PC-3 (cell line): ENCODE measurements around the gene MAST4. TPM values are rescaled to one million over a fixed set of nuclear protein-coding genes. Genes with fewer than 3 reads are reported as not detected.

ENCODE experiments used
- ATAC-seq: fragments of 200-7000 bp; cut with Tn5 transposase; 2 replicates; pipeline ENCODE4 v1.9.1; 2020; ENCODE audit warnings: mild to moderate bottlenecking, moderate library complexity
- BruUV-seq: library from RNA; stranded (reverse); fragments of 400-500 nt; replicated peaks from 2 replicates; lab custom pipeline; 2021; lab: Mats Ljungman, UMichigan
- CTCF ChIA-PET: fragments of 300-600 bp; sonication (Branson Sonifier 250); formaldehyde crosslinking; loops from one replicate; lab custom pipeline; 2022; ENCODE audit warnings: antibody characterized with exemption; lab: Charles Lee
- POLR2A ChIA-PET: fragments of 300-600 bp; sonication (Branson Sonifier 250); formaldehyde crosslinking; loops from one replicate; lab custom pipeline; 2022; ENCODE audit warnings: antibody characterized with exemption; ENCODE audit not compliant: unreplicated experiment; lab: Charles Lee
- DNase-seq: peaks from one replicate; pipeline ENCODE4 v3.0.0-alpha.2; 2015
- H2AFZ ChIP-seq: fragments of 300-600 bp; sonication (generic); 2 replicates; pipeline ENCODE4 v1.6.0; 2016; ENCODE audit warnings: antibody characterized with exemption, low read length
- H3F3A ChIP-seq: fragments of 300-600 bp; sonication (generic); one replicate; pipeline ENCODE4 v1.6.0; 2017; ENCODE audit warnings: antibody characterized with exemption, low read length, control low read depth, mild to moderate bottlenecking; ENCODE audit not compliant: unreplicated experiment
- H3K27ac ChIP-seq: fragments of 300-600 bp; sonication (generic); 2 replicates; pipeline ENCODE4 v1.5.1; 2016; ENCODE audit warnings: mild to moderate bottlenecking, low read length
- H3K27me3 ChIP-seq: fragments of 300-600 bp; sonication (generic); 2 replicates; pipeline ENCODE4 v1.6.1; 2016; ENCODE audit warnings: low read length, mixed read lengths
- H3K36me3 ChIP-seq: fragments of 300-600 bp; sonication (generic); 2 replicates; pipeline ENCODE4 v1.6.1; 2016; ENCODE audit warnings: low read depth, mixed run types, low read length, mixed read lengths
- H3K4me1 ChIP-seq: fragments of 300-600 bp; sonication (generic); 2 replicates; pipeline ENCODE4 v1.5.1; 2016; ENCODE audit warnings: low read length; ENCODE audit not compliant: insufficient read depth
- H3K4me2 ChIP-seq: fragments of 300-600 bp; sonication (generic); 2 replicates; pipeline ENCODE4 v1.6.0; 2016; ENCODE audit warnings: low read length
- H3K4me3 ChIP-seq: fragments of 300-600 bp; sonication (generic); 2 replicates; pipeline ENCODE4 v1.5.1; 2016; ENCODE audit warnings: mild to moderate bottlenecking, low read length, mixed read lengths
- H3K79me2 ChIP-seq: fragments of 300-600 bp; sonication (generic); 2 replicates; pipeline ENCODE4 v1.6.1; 2017; ENCODE audit warnings: low read length, mixed read lengths
- H3K9ac ChIP-seq: fragments of 300-600 bp; sonication (generic); 2 replicates; pipeline ENCODE4 v1.6.0; 2016; ENCODE audit warnings: mild to moderate bottlenecking, low read length
- H3K9me2 ChIP-seq: fragments of 300-600 bp; sonication (generic); replicated peaks from 2 replicates; pipeline ENCODE4 v1.6.1; 2016; ENCODE audit warnings: mixed run types, low read length, mixed read lengths
- H3K9me3 ChIP-seq: fragments of 300-600 bp; sonication (generic); 2 replicates; pipeline ENCODE4 v1.6.1; 2016; ENCODE audit warnings: low read length, mixed read lengths
- H4K20me1 ChIP-seq: fragments of 300-600 bp; sonication (generic); 2 replicates; pipeline ENCODE4 v1.6.1; 2016; ENCODE audit warnings: low read length, mixed read lengths
- EZH2 ChIP-seq: fragments of 300-600 bp; sonication (generic); IDR thresholded peaks from one replicate; pipeline ENCODE4 v1.6.1; 2017; ENCODE audit warnings: antibody characterized with exemption, mild to moderate bottlenecking, low read length; ENCODE audit not compliant: unreplicated experiment
- EZH2phosphoT487 ChIP-seq: fragments of 300-600 bp; sonication (generic); IDR thresholded peaks from 2 replicates; pipeline ENCODE4 v1.6.1; 2018; ENCODE audit warnings: mild to moderate bottlenecking, antibody characterized with exemption, low read length, borderline replicate concordance
- intact Hi-C: fragments of 100-400 bp; cut with micrococcal nuclease; formaldehyde crosslinking; loops from 2 replicates; pipeline ENCODE4 v1.9.0; 2023
- total RNA-seq: library from RNA; depleted of rRNA; stranded (reverse); fragments of >200 nt; gene quantifications from 2 replicates; pipeline ENCODE4 v1.2.3, GENCODE V29; 2014
- TF ChIP-seq, protein P1 (sequence below): fragments of 300-600 bp; sonication (generic); conservative IDR thresholded peaks from 2 replicates; pipeline ENCODE4 v1.5.1; 2017; ENCODE audit warnings: antibody characterized with exemption, low read depth, mild to moderate bottlenecking, low read length

Gene MAST4
- total RNA-seq, 1 experiment from 2014 or later = 7.9 TPM

DNA sequence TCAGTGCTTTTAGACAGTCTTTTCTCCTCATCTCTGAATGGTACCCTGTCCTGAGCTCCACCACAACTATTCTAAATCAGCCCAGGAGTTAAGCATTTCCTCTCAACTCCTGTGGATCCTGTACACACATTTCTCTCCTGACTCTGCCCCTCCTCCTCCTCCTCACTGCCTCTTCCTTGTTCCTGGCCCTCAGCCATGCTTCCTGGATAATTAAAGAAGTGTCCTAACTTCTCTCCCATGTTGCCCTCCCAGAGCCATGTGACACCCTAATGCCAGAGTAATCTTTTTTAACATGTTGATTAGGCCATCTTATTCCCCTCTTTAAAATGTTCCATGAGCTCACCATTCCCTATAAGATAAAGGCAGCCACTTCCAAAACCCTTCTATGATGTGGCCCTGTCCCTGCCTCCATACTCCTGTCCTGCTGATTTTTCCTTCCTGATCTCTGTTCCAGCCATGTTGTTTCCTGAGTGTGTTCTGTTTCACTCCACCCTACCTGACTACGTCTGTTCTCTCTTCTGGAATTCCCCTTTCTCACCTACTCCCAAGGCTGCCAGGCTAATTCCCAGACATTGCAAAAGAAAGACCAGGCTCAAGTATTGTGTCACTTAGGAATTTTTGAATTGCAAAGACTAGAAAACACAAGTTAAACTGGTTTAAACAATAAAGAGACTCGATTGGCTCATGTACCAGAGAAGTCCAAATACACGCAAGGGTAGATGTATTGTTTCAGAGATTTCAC lies 295.2 kb downstream of the MAST4 start:
- Histone ChIP-seq H4K20me1 (no peaks in the 10 kb centered on the region), H3K27ac (peak overlapping the region; percentile 66), H2AFZ (no peak overlapping the region), H3K79me2 (no peaks in the 10 kb centered on the region), H3K9me3 (no peaks in the 10 kb centered on the region), H3K4me3 (no peak overlapping the region), H3K9me2 (no peaks in the 10 kb centered on the region), H3K4me2 (no peak overlapping the region), H3K9ac (peak overlapping the region; percentile 39; the same call in 1 of the 2 replicates), H3K27me3 (no peaks in the 10 kb centered on the region), H3K4me1 (peaks cover 25% of the 10 kb centered on the region), H3F3A (no peaks in the 10 kb centered on the region), H3K36me3 (no peaks in the 10 kb centered on the region)
- TF ChIP-seq, protein P1, sequence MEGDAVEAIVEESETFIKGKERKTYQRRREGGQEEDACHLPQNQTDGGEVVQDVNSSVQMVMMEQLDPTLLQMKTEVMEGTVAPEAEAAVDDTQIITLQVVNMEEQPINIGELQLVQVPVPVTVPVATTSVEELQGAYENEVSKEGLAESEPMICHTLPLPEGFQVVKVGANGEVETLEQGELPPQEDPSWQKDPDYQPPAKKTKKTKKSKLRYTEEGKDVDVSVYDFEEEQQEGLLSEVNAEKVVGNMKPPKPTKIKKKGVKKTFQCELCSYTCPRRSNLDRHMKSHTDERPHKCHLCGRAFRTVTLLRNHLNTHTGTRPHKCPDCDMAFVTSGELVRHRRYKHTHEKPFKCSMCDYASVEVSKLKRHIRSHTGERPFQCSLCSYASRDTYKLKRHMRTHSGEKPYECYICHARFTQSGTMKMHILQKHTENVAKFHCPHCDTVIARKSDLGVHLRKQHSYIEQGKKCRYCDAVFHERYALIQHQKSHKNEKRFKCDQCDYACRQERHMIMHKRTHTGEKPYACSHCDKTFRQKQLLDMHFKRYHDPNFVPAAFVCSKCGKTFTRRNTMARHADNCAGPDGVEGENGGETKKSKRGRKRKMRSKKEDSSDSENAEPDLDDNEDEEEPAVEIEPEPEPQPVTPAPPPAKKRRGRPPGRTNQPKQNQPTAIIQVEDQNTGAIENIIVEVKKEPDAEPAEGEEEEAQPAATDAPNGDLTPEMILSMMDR = no peak
- TF ChIP-seq EZH2 (no peak), EZH2phosphoT487 (no peak)
- ATAC-seq (no peak), DNase-seq (peak; percentile 48)
- CTCF ChIA-PET = no interaction called here
- intact Hi-C loops = no loop called here
- BruUV-seq = no TSS peak
- POLR2A ChIA-PET = no interaction called here

DNA sequence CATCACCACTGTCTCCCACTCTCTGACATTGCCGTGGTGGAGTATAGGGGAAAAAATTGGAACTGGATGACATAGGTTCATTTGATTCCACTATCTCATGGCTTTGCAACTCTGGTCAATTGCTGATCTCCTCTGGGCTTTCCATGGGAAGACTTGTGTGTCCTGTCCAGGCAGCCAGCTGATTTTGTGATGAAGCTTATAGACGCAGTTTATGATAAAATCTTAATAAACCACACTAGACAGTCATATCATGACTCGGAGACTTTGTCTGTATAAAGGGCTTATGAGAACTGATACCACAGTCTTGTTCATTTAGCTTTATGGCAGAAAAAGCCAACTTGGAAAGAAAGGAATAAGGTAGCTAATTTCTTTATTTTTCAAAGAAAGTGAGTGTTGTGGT lies 296.5 kb downstream of the MAST4 start:
- Histone ChIP-seq H3K9me2 (no peaks in the 10 kb centered on the region), H3K4me3 (no peak overlapping the region), H3K27ac (peak overlapping the region; percentile 66), H4K20me1 (no peaks in the 10 kb centered on the region), H3K4me1 (peaks cover 29% of the 10 kb centered on the region), H3K9ac (peak overlapping the region; percentile 26; the same call in 1 of the 2 replicates), H3K4me2 (no peak overlapping the region; the same call in 1 of the 2 replicates), H3K79me2 (no peaks in the 10 kb centered on the region), H2AFZ (no peak overlapping the region), H3K27me3 (no peaks in the 10 kb centered on the region), H3K9me3 (no peaks in the 10 kb centered on the region), H3K36me3 (no peaks in the 10 kb centered on the region), H3F3A (no peaks in the 10 kb centered on the region)
- DNase-seq (peak; percentile 41), ATAC-seq (peak; percentile 43; the same call in 1 of the 2 replicates)
- POLR2A ChIA-PET = no interaction called here
- BruUV-seq = no TSS peak
- CTCF ChIA-PET = no interaction called here
- TF ChIP-seq EZH2phosphoT487 (no peak), EZH2 (no peak)
- TF ChIP-seq, protein P1 = no peak
- intact Hi-C loops = no loop called here

DNA sequence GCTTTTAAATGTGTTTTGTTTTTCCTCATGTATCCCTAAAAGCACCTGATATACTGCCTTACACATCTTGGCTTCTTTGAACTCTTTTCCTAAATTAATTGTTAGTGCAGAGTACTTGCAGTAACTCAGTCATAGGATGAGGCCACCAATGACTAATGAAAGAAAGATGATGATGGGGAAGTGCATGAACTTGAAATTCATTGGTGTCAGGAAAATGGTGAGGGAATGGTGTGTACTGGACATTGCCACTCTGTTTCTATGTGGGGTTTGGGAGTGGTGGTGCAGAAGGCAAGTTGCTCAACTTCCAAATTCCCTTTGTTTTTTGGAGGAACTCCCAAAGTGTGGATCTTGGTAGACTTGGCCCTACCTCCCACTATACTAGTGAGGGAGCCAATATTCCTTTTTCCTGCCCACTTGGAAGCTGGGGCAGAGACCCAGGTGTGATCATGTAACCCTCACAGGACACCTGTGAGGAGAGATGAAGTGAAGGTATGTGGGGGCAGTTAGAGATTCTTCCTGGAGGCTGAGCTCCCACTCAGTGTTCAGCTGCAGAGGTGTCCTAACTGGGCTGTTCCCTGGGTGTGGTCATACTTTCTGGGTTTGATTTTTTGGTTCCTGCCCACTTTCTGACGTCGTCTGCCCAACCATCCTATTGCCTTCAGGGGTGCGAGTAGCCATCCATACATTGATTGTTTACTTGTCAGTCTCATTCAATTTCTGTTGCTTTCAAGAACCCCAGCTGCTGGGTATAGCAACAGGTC lies 298.5 kb downstream of the MAST4 start:
- no peaks in the 10 kb centered on the region for H3K79me2 ChIP-seq
- H3K27ac ChIP-seq = peak overlapping the region; percentile 8; the same call in 1 of the 2 replicates
- peaks cover 29% of the 10 kb centered on the region for H3K4me1 ChIP-seq
- H2AFZ ChIP-seq = no peak overlapping the region
- intact Hi-C loops = no loop called here
- BruUV-seq = no TSS peak
- no peak for ATAC-seq
- ChIA-PET POLR2A (no interaction called here), CTCF (no interaction called here)
- DNase-seq = peak; percentile 3
- TF ChIP-seq, protein P1 = no peak
- TF ChIP-seq EZH2phosphoT487 (no peak), EZH2 (no peak)
- no peak overlapping the region for H3K4me3 ChIP-seq
- no peaks in the 10 kb centered on the region for H3F3A ChIP-seq
- no peak overlapping the region for H3K9ac ChIP-seq
- H3K36me3 ChIP-seq = no peaks in the 10 kb centered on the region
- H3K27me3 ChIP-seq = no peaks in the 10 kb centered on the region
- no peaks in the 10 kb centered on the region for H3K9me3 ChIP-seq
- no peaks in the 10 kb centered on the region for H4K20me1 ChIP-seq
- no peaks in the 10 kb centered on the region for H3K9me2 ChIP-seq
- H3K4me2 ChIP-seq = no peak overlapping the region
